ENCODE measurements around the gene PTPRE. TPM values are rescaled to one million over a fixed set of nuclear protein-coding genes. Genes with fewer than 3 reads are reported as not detected.

PTPRE gene
- total and polyA plus RNA-seq, 7 donors = 0.48 to 4.5 (median 2.7) TPM

DNA sequence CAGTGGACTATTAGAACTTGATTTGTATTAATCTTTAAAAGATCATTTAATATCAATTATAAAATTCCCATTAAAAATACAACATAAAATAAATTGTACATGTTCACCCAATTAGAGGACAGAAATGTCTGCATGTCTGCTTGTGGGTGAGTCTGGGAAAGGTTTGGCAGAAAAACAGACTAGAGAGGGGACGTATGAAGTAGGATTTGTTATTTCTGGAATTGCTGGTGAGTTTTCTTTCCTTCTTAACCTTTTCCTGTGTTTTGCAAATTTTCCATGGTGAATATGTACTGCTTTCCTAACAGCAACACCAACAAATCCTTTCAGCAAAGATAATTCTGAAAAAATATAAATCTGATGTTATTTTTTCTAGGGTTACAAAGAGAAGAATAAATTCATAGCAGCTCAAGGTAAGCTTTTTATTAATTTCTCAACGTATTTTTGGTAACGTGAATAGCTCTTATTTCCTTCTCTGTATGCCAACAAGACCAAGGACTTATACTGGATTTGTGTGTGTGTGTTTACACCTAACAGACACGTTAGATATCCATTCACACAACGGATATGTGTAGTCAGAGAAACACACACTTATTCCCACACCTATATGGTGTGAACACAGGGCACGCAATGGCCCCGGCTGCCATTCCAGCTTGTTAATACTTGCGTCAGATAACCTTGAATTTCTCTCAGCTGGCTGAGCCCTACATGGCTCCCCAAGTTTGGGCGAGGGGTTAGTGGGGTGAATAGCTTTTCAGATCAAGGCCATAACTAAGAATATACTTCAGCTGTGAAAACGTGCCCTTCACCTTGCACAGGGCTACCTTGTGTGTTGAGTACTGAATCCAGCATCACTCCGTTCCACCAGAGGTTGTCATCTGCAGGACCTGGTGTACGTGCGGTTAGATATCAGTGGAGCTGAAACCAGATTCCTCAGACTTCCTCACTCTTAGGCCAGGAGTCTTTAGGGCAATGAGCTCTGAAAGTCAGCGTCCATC is 154.7 kb downstream of the PTPRE start:
- DNase-seq = no peak
- no peak overlapping the region for H3K27ac ChIP-seq

DNA sequence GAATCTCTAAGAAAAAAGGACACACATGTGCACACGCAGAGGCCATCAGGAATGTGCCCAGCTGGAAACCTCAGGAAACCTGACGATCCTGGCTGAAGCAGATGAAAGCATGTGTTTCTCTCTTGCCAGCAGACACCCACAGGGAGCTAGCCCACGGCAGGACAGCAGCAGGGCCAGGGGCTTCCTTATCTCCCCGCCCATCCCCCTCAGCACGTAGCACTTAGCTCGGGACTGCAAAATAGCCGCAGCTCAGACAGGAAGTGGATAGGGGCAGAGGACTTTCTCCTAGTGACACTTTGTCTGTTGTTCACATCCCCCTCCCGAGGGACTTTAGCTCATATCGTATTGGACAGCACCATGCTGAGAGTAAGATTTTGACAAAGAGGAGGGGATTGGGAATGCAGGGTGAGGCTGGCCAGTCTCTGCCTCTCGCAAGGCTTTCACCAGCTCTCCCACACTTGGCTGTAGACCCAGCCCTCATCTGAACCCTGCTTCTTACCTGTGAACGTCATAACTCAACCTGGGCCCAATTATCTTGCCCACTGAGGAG is 155.5 kb downstream of the PTPRE start:
- Histone ChIP-seq H3K27ac (peak overlapping the region; percentile 58), H3K27me3 (ENCODE audit: insufficient read depth in 3 of 3, low read length in 2 of 3) (peaks cover 0 to 11% (median 0%) of the 10 kb centered on the region in 3 donors), H3K4me1 (peaks cover 6% of the 10 kb centered on the region), H3K9me3 (no peaks in the 10 kb centered on the region), H3K4me3 (no peak overlapping the region), H3K36me3 (ENCODE audit: insufficient read depth in 1 of 2, low read depth in 1 of 2) (no peaks in the 10 kb centered on the region)
- DNase-seq (no peak), ATAC-seq (no peak)
- 44 to 60% (median 45%) methylated on average over 11 of the region's 11 CpGs for WGBS, 3 donors
- TF ChIP-seq, protein P1, sequence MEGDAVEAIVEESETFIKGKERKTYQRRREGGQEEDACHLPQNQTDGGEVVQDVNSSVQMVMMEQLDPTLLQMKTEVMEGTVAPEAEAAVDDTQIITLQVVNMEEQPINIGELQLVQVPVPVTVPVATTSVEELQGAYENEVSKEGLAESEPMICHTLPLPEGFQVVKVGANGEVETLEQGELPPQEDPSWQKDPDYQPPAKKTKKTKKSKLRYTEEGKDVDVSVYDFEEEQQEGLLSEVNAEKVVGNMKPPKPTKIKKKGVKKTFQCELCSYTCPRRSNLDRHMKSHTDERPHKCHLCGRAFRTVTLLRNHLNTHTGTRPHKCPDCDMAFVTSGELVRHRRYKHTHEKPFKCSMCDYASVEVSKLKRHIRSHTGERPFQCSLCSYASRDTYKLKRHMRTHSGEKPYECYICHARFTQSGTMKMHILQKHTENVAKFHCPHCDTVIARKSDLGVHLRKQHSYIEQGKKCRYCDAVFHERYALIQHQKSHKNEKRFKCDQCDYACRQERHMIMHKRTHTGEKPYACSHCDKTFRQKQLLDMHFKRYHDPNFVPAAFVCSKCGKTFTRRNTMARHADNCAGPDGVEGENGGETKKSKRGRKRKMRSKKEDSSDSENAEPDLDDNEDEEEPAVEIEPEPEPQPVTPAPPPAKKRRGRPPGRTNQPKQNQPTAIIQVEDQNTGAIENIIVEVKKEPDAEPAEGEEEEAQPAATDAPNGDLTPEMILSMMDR (IDR thresholded peaks at IDR 0.05) = no peak
- intact Hi-C loops (cut with DNase I) = no loop called here

More for the DNA sequence above, 154.7 kb downstream of the PTPRE start:
- Histone ChIP-seq H3K4me1 (peaks cover 6% of the 10 kb centered on the region), H3K27me3 (ENCODE audit: insufficient read depth in 3 of 3, low read length in 2 of 3) (peaks cover 0 to 11% (median 0%) of the 10 kb centered on the region in 3 donors), H3K36me3 (ENCODE audit: insufficient read depth in 1 of 2, low read depth in 1 of 2) (no peaks in the 10 kb centered on the region), H3K9me3 (no peaks in the 10 kb centered on the region), H3K4me3 (no peak overlapping the region)
- WGBS, 3 donors = 84 to 87% (median 86%) methylated on average over 14 of the region's 14 CpGs
- intact Hi-C loops (cut with DNase I) = no loop called here
- TF ChIP-seq, protein P1 (IDR thresholded peaks at IDR 0.05) = no peak
- no peak for ATAC-seq

DNA sequence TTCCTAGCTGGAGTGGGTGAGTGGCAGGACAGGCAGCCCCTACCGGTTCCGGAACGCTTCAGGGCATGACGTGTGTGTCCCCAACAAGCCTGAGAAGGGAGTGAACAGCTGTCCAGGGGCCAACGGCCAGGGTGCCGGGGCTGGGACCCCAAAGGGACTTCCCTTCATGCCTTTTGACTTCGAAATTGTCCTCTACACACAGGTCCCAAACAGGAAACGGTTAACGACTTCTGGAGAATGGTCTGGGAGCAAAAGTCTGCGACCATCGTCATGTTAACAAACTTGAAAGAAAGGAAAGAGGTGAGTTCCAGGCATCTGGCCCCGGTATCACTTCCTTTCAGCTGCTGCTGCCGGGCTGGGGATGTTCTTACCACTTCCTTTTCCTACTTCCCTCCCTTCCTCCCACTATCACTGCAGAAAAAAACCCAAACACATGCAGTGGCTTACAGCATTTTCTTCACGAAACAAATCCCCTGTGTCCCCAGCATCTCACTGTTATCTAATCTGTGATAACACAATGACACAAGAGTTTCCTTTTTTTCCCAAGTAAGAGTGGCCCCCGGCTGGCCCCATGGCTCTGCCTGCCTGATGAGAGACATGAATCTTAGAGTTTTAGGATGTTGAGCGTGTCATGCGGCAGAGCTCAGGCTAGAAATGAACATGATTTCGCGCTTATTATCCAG is 156.1 kb downstream of the PTPRE start:
- TF ChIP-seq, protein P1 (IDR thresholded peaks at IDR 0.05) = no peak
- H3K27me3 ChIP-seq (ENCODE audit: insufficient read depth in 3 of 3, low read length in 2 of 3) = peaks cover 0 to 11% (median 0%) of the 10 kb centered on the region in 3 donors
- peaks cover 6% of the 10 kb centered on the region for H3K4me1 ChIP-seq
- no peaks in the 10 kb centered on the region for H3K9me3 ChIP-seq
- no peaks in the 10 kb centered on the region for H3K36me3 ChIP-seq (ENCODE audit: insufficient read depth in 1 of 2, low read depth in 1 of 2)
- peak overlapping the region; percentile 58 for H3K27ac ChIP-seq
- WGBS, 3 donors = 25 to 44% (median 33%) methylated on average over 19 of the region's 19 CpGs
- no peak for ATAC-seq
- intact Hi-C loops (cut with DNase I) = no loop called here
- no peak overlapping the region for H3K4me3 ChIP-seq
- no peak for DNase-seq

DNA sequence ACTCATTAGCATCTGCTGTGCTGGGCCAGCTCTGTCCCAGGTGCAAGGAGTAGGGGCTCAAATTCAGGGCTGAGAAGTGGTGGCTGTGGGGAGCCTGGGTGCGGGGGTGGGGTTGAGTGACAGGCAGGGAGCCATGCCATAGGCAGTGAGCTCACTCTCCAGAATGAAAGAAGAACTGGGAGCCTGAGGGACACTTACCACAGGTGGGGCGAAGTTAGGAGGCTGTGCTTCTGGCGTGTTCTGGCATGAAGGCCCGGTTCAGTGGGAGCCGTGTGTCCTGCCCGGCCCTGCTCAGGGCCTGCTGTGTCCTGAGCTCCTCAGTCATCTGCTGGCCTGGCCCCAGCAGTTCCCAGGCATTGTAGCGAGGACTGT is 156.8 kb downstream of the PTPRE start:
- TF ChIP-seq, protein P1 (IDR thresholded peaks at IDR 0.05) = no peak
- H3K9me3 ChIP-seq = no peaks in the 10 kb centered on the region
- peak overlapping the region; percentile 58 for H3K27ac ChIP-seq
- no peak overlapping the region for H3K4me3 ChIP-seq
- H3K4me1 ChIP-seq = peaks cover 6% of the 10 kb centered on the region
- DNase-seq (no peak), ATAC-seq (no peak)
- whole genome bisulfite sequencing, 3 donors = 48 to 80% (median 60%) methylated on average over 6 to 7 of the region's 7 CpGs
- intact Hi-C loops (cut with DNase I) = no loop called here
- H3K36me3 ChIP-seq (ENCODE audit: insufficient read depth in 1 of 2, low read depth in 1 of 2) = no peaks in the 10 kb centered on the region
- peaks cover 0 to 11% (median 0%) of the 10 kb centered on the region in 3 donors for H3K27me3 ChIP-seq (ENCODE audit: insufficient read depth in 3 of 3, low read length in 2 of 3)
